Subcutaneous abdominal adipose tissue (tissue), 5 donors: ENCODE results near the gene PSG11.
"Not testable (repeated sequence)": the region's sequence is repeated elsewhere in the genome, so short reads cannot be mapped to it uniquely, and the experiment has no call there.

Experiments used
- H3K27ac ChIP-seq: one replicate; pipeline ENCODE4 v1.7.0; 2013; ENCODE audit warnings: low read depth, mild to moderate bottlenecking, inconsistent platforms, low read length, moderate library complexity
- H3K27me3 ChIP-seq, 5 donors: one replicate each; pipeline ENCODE4 v1.7.0; 2013; ENCODE audit warnings: low read length in 5 of 5, inconsistent platforms in 1 of 5; ENCODE audit not compliant: control insufficient read depth in 5 of 5, insufficient read depth in 4 of 5
- H3K36me3 ChIP-seq, 5 donors: one replicate each; pipeline ENCODE4 v1.7.0; 2013; ENCODE audit warnings: low read length in 5 of 5; ENCODE audit not compliant: control insufficient read depth in 5 of 5, insufficient read depth in 5 of 5
- H3K4me1 ChIP-seq, 5 donors: one replicate each; pipeline ENCODE4 v1.7.0; 2013; ENCODE audit warnings: low read length in 5 of 5, mild to moderate bottlenecking in 3 of 5, moderate library complexity in 1 of 5; ENCODE audit not compliant: control insufficient read depth in 5 of 5, insufficient read depth in 5 of 5
- H3K4me3 ChIP-seq, 5 donors: one replicate each; pipeline ENCODE4 v1.7.0; 2013; ENCODE audit warnings: low read length in 5 of 5, low read depth in 1 of 5
- H3K9ac ChIP-seq, 5 donors: one replicate each; pipeline ENCODE4 v1.7.0; 2013; ENCODE audit warnings: low read length in 5 of 5, mild to moderate bottlenecking in 4 of 5, moderate library complexity in 3 of 5
- H3K9me3 ChIP-seq, 5 donors: one replicate each; pipeline ENCODE4 v1.7.0; 2013; ENCODE audit warnings: low read length in 5 of 5; ENCODE audit not compliant: control insufficient read depth in 5 of 5
- donor health status: healthy.
- donor health status: healthy.
- donor health status: healthy.
- donor health status: healthy.
- donor health status: healthy.

PSG11 gene

DNA sequence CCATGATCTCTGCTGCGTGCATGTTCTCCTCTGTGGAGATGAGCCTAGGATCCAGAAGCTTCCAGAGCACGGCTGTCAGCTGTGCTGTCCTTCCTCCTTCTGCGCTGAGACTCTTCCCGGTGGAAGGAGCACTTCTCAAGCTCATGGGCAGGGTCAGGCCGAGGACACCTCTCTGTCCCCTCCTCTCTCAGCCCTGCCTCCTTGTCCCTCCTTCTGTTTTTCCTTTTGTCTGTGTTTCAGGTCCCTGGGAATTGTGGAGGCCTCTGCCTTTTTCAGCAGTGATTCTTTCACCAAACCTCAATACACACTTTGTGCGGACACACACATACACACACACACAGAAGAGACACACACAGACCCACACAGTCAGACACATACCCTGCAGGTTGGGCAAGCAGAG lies at the start of gene PSG11:
PSG11 (minus strand) TSS at position 101 of the 400 bp plus-strand sequence; CDS start at position 4, 97 bp downstream.
- H3K9me3 ChIP-seq, H3K27me3 ChIP-seq, H3K4me1 ChIP-seq, H3K36me3 ChIP-seq, H3K4me3 ChIP-seq, H3K27ac ChIP-seq, H3K9ac ChIP-seq: not testable (repeated sequence)

DNA sequence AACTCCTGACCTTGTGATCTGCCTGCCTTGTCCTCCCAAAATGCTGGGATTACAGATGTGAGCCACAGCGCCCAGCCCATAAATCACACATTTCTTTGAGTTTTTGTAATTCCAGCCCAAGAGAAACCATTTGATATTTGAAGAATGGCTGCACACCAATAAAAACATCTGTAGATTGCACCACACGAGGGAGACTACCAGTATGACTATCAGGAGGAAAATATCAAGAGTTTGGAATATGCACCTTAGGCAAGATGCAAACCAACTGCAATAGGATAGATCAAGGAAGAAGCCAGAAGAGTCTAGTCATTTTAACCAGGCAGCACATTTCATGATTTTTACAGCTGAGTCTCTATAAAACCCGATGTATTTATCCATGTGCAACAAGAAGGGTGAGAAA lies 36.1 kb upstream of the PSG11 start:
- not testable (repeated sequence) for H3K9me3 ChIP-seq, H3K27me3 ChIP-seq, H3K27ac ChIP-seq, H3K4me3 ChIP-seq, H3K4me1 ChIP-seq, H3K9ac ChIP-seq, H3K36me3 ChIP-seq

DNA sequence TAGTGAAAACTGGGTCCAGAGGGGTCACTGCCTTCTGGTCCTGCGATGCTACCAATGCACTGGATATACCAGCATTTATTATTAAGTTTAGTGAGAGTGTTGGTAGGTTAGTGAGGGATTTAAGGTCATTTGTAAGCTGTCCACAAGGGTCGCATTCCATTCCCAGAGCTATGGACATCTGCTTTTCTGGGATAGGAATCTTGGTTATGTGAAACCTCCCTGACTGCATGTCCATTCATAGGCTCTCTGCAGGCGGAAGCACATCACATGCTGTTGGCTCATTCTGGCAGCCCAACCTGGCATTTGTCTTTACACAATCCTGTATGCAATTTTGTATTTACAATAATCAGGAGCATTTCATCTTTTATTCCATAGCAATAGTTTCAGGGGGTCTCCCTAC lies 35.1 kb upstream of the PSG11 start:
- not testable (repeated sequence) for H3K27ac ChIP-seq

DNA sequence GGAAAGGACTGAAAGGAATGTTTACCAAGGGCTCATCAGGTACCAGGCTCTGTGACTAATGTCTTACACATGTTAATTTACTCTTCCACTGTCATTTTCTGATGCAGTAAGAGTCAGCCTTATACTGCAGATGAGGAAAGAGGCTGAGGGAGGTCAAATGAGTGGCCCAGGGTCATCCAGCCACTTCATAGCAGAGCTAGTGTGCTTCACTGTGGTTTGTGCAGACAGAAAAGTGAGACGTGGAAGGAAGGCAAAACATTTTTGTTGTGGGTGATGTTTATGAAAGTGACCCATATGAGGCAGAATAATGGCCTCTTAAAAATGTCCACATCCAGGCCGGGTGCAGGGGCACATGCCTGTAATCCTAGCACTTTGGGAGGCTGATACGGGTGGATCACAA lies 34.0 kb upstream of the PSG11 start:
- H3K4me3 ChIP-seq, H3K9ac ChIP-seq, H3K27me3 ChIP-seq, H3K36me3 ChIP-seq, H3K27ac ChIP-seq, H3K4me1 ChIP-seq, H3K9me3 ChIP-seq: not testable (repeated sequence)

More for the DNA sequence above, 35.1 kb upstream of the PSG11 start:
- not testable (repeated sequence) for H3K36me3 ChIP-seq, H3K9ac ChIP-seq, H3K27me3 ChIP-seq, H3K4me1 ChIP-seq, H3K4me3 ChIP-seq, H3K9me3 ChIP-seq

DNA sequence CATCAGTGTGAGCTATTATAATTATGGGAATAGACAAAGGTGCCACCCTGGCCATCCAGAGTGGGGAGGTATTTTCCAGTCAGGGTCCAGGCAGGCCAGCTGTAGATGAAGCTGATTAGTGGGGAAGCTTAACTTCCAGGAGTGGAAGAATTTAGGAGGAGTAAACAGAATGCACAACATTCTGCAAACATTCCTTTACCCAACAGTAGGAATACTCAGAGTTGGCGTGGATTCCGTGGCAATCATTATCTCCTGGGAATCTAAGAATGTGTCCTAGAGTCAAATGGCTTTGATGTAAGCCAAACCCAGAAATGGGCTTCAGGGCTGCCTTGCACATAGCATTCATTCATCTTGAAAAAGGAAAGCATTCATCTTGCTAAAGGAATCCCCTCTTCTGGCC lies 33.2 kb upstream of the PSG11 start:
- not testable (repeated sequence) for H3K9me3 ChIP-seq

DNA sequence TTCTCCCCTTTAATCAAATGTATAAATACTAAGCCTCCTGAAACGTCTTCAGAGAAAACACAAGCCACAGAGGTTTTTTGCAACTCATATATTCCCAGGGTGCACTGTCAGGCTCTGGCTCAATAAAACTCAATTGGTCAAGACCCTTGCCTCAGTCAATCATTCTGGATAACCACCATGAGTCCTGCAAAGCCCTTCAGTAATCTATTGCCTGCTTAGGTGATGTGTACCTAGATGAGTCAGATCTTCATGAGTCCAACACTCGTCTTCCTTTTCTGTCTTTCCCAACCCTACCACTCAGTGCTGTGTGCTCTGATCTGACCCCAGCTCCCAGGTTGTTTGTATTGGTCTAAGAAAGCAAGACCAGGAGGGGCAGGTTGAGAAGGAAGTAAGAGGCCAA lies 32.2 kb upstream of the PSG11 start:
- H3K4me1 ChIP-seq, H3K4me3 ChIP-seq, H3K9me3 ChIP-seq, H3K36me3 ChIP-seq, H3K27ac ChIP-seq, H3K9ac ChIP-seq, H3K27me3 ChIP-seq: not testable (repeated sequence)

More for the DNA sequence above, 33.2 kb upstream of the PSG11 start:
- not testable (repeated sequence) for H3K36me3 ChIP-seq, H3K27me3 ChIP-seq, H3K9ac ChIP-seq, H3K27ac ChIP-seq, H3K4me1 ChIP-seq, H3K4me3 ChIP-seq

DNA sequence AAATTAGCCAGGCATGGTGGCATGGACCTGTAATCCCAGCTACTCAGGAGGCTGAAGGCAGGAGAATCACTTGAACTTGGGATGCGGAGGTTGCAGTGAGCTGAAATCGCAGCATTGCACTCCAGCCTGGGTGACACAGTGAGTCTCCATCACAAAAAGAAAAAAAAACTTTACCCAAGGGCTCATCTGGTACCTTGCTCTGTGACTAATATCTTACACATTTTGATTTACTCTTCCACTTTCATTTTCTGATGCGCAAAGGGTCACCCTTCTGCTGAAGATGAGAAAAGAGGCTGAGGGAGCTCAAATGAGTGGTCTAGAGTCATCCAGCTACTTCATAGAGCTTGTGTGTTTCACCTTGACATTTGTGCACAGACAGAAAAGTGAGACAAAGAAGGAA lies 21.7 kb upstream of the PSG11 start:
- not testable (repeated sequence) for H3K9ac ChIP-seq, H3K27ac ChIP-seq, H3K4me3 ChIP-seq, H3K27me3 ChIP-seq, H3K4me1 ChIP-seq, H3K36me3 ChIP-seq, H3K9me3 ChIP-seq

DNA sequence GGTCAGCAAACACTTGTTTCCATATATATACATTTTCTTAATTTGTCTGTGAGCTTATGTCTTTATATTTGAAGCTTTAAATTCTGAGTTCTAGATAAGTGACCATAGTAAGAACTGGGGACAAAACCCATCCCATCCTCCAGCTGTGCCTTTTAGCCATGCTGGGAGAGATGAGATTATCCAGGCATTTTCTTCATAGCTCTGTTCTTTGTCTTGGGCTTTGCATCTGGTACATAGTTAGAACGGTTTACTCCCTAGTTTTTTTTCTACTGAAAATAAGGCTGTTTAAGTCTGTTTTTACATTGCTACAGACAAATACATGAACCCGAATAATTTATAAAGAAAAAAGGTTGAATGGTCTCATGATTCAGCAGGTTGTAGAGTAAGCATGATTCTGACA lies 20.3 kb upstream of the PSG11 start:
- H3K36me3 ChIP-seq, H3K9me3 ChIP-seq, H3K27ac ChIP-seq, H3K4me1 ChIP-seq, H3K9ac ChIP-seq, H3K4me3 ChIP-seq, H3K27me3 ChIP-seq: not testable (repeated sequence)

DNA sequence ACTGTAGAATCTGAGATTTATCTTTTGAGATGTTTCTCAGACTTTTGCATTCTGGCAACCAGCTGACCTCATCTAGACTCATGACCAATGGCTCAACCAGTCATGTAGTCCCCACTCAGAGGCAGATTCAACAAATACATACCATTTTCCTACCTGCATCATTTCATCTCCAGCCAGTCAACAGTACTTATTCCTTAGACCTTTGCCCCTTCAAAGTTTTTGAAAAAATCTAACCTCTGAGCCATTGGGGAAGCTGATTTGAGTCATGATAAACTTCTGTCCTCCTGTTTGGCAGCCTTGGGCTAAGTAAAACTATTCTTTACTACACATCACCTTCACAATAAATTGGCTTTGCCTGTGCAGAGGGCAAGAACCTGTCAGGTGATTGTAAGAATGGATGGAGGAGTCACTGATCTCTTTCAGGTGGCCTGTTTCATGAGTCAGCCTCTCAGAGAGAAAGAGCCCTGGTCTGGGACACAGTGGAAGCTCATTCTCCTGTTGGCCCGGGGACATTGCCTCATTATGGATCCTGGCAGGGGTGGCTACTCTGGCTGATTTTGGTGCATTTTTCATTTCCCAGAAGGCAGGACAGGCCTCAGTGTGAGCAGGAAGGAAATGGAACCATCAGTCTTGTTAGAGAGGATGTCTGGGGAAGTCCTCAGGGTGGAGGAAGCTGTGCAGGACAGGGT lies 17.4 kb upstream of the PSG11 start:
- not testable (repeated sequence) for H3K9ac ChIP-seq, H3K9me3 ChIP-seq, H3K36me3 ChIP-seq, H3K4me3 ChIP-seq, H3K4me1 ChIP-seq, H3K27me3 ChIP-seq, H3K27ac ChIP-seq

DNA sequence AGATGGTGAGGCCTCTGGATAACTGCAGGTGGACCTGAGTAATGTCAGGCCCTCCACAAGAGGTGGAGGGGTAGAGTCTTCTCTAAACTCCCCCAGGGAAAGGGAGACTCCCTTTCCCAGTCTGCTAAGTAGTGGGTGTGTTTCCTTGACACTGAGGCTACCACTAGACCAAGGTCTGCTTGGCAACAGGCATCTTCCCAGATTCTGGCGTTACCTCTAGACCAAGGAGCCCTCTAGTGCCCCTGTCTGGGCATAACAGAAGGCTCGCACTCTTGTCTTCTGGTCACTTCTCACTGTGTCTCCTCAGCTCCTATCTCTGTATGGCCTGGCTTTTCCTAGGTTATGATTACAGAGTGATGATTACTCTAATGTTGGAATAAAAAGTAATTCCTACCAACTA lies 5.4 kb upstream of the PSG11 start:
- not testable (repeated sequence) for H3K9me3 ChIP-seq, H3K9ac ChIP-seq, H3K4me3 ChIP-seq, H3K4me1 ChIP-seq, H3K27ac ChIP-seq, H3K27me3 ChIP-seq, H3K36me3 ChIP-seq

DNA sequence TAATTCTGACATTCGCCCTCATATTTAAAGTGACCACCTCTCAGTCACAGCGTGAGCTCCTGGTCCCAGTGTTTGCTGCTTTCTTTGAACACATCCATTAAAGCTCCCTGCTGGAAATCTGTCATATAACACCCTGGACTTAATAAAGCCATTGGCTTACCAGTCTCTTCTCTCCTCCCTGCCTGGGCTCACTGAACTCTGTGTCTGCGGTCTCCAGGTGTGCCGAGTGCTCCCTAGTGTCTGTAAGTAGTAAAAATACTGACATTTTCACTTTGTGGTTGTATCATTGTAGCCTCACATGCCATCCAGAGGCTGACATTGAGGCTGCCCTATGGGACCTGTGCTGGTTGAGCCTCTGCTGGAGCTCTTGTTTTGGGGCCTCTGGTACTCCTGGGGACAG lies 2.6 kb upstream of the PSG11 start:
- no peak overlapping the region for H3K27ac ChIP-seq
- H3K27me3 ChIP-seq = no peaks in the 10 kb centered on the region
- H3K4me3 ChIP-seq = no peak overlapping the region
- H3K4me1 ChIP-seq = no peaks in the 10 kb centered on the region
- H3K9me3 ChIP-seq = no peaks in the 10 kb centered on the region
- no peaks in the 10 kb centered on the region for H3K36me3 ChIP-seq
- no peak overlapping the region for H3K9ac ChIP-seq
